Panc1 (cell line): Measurements from ENCODE around the gene ASB7. TPM values are rescaled to one million over a fixed set of nuclear protein-coding genes. Genes with fewer than 3 reads are reported as not detected.

Experiments used
- ATAC-seq: fragments of 200-7000 bp; cut with Tn5 transposase; 2 replicates; pipeline ENCODE4 v1.9.1; 2020; ENCODE audit warnings: mild to moderate bottlenecking, moderate library complexity
- BruUV-seq: library from RNA; stranded (reverse); fragments of 400-500 nt; replicated peaks from 2 replicates; lab custom pipeline; 2021; lab: Mats Ljungman, UMichigan
- CTCF ChIA-PET: fragments of 300-600 bp; sonication (Branson Sonifier 250); formaldehyde crosslinking; loops from one replicate; lab custom pipeline; 2022; ENCODE audit warnings: antibody characterized with exemption; lab: Charles Lee
- POLR2A ChIA-PET: fragments of 300-600 bp; sonication (Branson Sonifier 250); formaldehyde crosslinking; loops from one replicate; lab custom pipeline; 2022; ENCODE audit warnings: antibody characterized with exemption; lab: Charles Lee
- DNase-seq: peaks from one replicate; pipeline ENCODE4 v3.0.0-alpha.2; 2010; ENCODE audit warnings: low read depth, low spot score
- H3K27ac ChIP-seq: 2 replicates; pipeline ENCODE4 v1.5.1; 2011; ENCODE audit warnings: mild to moderate bottlenecking, low read length, inconsistent platforms
- H3K27me3 ChIP-seq: fragments of 200-500 bp; sonication (Bioruptor generic); 2 replicates; pipeline ENCODE4 v1.6.0; 2014; ENCODE audit warnings: low read length, inconsistent platforms; ENCODE audit not compliant: control insufficient read depth, insufficient read depth
- H3K36me3 ChIP-seq: fragments of 200-500 bp; sonication (Bioruptor generic); 2 replicates; pipeline ENCODE4 v1.5.1; 2014; ENCODE audit warnings: inconsistent platforms, mild to moderate bottlenecking, low read length, moderate library complexity; ENCODE audit not compliant: control insufficient read depth, insufficient read depth
- H3K4me1 ChIP-seq: 2 replicates; pipeline ENCODE4 v1.5.1; 2011; ENCODE audit warnings: inconsistent platforms, mild to moderate bottlenecking, low read length, moderate library complexity; ENCODE audit not compliant: control insufficient read depth, insufficient read depth
- H3K4me3 ChIP-seq, 2 experiments: 2 replicates each; pipeline ENCODE4 v1.5.1; 2011 to 2012; ENCODE audit warnings: low read depth in 2 of 2, low read length in 2 of 2, mild to moderate bottlenecking in 2 of 2, inconsistent platforms in 1 of 2, moderate library complexity in 1 of 2
- H3K9me3 ChIP-seq: fragments of 200-500 bp; sonication (Bioruptor generic); 2 replicates; pipeline ENCODE4 v1.5.1; 2014; ENCODE audit warnings: low read depth, mild to moderate bottlenecking, inconsistent platforms, low read length, moderate library complexity; ENCODE audit not compliant: control insufficient read depth, insufficient read depth
- POLR2AphosphoS5 ChIP-seq: IDR thresholded peaks from 2 replicates; pipeline ENCODE4 v1.6.1; 2012; ENCODE audit warnings: mild to moderate bottlenecking, low read depth, low read length, moderate library complexity
- REST ChIP-seq, 2 experiments: IDR thresholded peaks; 2 replicates each; pipeline ENCODE4 v1.6.1; 2011 to 2012; ENCODE audit warnings: low read depth in 2 of 2, control low read depth in 1 of 2, low read length in 1 of 2, mild to moderate bottlenecking in 1 of 2, moderate library complexity in 1 of 2; ENCODE audit not compliant: insufficient read depth in 1 of 2
- SIN3A ChIP-seq: IDR thresholded peaks from 2 replicates; pipeline ENCODE4 v1.6.1; 2012; ENCODE audit warnings: low read depth, mild to moderate bottlenecking, low read length, moderate library complexity, borderline replicate concordance; ENCODE audit not compliant: insufficient read depth
- TCF7L2 ChIP-seq: IDR thresholded peaks from 2 replicates; pipeline ENCODE4 v1.6.1; 2011; ENCODE audit warnings: mild to moderate bottlenecking, low read depth, low read length, inconsistent platforms
- in situ Hi-C: cut with HindIII; loops from 2 replicates; pipeline ENCODE4 v1.10.0; 2016; ENCODE audit warnings: low sequenced_read_pairs, low pct_unique_long_range_greater_than_20kb
- intact Hi-C: fragments of 100-400 bp; cut with micrococcal nuclease; formaldehyde crosslinking; loops from one replicate; pipeline ENCODE4 v1.10.0; 2022; ENCODE audit not compliant: unreplicated experiment
- total RNA-seq: library from RNA; stranded (reverse); gene quantifications from one replicate; pipeline ENCODE4 v1.2.1, GENCODE V29; 2021; ENCODE audit not compliant: unreplicated experiment
- TF ChIP-seq, protein P1 (sequence below): fragments of 450-650 bp; IDR thresholded peaks from 2 replicates; pipeline ENCODE4 v1.5.1; 2017; ENCODE audit warnings: mild to moderate bottlenecking

Gene ASB7
- total RNA-seq, 1 experiment from 2014 or later: 18.1 TPM

GRCh38 chr15:100688549-100689120, 86.2 kb downstream of the ASB7 start:
- DNase-seq: no peak
- Histone ChIP-seq H3K36me3 (no peaks in the 10 kb centered on the region), H3K27ac (no peak overlapping the region), H3K4me1 (no peaks in the 10 kb centered on the region), H3K4me3 (no peak overlapping the region), H3K27me3 (no peaks in the 10 kb centered on the region), H3K9me3 (no peaks in the 10 kb centered on the region)
- intact Hi-C loops: no loop called here
- in situ Hi-C loops: no loop called here
- no TSS peak for BruUV-seq
- ChIA-PET CTCF (no interaction called here), POLR2A (no interaction called here)
- TF ChIP-seq REST (IDR thresholded peaks at IDR 0.05; ENCODE audit: insufficient read depth in 1 of 2, low read depth in 2 of 2, low read length in 1 of 2): no peak
- TF ChIP-seq, protein P1, sequence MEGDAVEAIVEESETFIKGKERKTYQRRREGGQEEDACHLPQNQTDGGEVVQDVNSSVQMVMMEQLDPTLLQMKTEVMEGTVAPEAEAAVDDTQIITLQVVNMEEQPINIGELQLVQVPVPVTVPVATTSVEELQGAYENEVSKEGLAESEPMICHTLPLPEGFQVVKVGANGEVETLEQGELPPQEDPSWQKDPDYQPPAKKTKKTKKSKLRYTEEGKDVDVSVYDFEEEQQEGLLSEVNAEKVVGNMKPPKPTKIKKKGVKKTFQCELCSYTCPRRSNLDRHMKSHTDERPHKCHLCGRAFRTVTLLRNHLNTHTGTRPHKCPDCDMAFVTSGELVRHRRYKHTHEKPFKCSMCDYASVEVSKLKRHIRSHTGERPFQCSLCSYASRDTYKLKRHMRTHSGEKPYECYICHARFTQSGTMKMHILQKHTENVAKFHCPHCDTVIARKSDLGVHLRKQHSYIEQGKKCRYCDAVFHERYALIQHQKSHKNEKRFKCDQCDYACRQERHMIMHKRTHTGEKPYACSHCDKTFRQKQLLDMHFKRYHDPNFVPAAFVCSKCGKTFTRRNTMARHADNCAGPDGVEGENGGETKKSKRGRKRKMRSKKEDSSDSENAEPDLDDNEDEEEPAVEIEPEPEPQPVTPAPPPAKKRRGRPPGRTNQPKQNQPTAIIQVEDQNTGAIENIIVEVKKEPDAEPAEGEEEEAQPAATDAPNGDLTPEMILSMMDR: no peak
- TF ChIP-seq SIN3A: no peak
- TF ChIP-seq POLR2AphosphoS5: no peak
- no peak for TF ChIP-seq TCF7L2
- no peak for ATAC-seq

DNA sequence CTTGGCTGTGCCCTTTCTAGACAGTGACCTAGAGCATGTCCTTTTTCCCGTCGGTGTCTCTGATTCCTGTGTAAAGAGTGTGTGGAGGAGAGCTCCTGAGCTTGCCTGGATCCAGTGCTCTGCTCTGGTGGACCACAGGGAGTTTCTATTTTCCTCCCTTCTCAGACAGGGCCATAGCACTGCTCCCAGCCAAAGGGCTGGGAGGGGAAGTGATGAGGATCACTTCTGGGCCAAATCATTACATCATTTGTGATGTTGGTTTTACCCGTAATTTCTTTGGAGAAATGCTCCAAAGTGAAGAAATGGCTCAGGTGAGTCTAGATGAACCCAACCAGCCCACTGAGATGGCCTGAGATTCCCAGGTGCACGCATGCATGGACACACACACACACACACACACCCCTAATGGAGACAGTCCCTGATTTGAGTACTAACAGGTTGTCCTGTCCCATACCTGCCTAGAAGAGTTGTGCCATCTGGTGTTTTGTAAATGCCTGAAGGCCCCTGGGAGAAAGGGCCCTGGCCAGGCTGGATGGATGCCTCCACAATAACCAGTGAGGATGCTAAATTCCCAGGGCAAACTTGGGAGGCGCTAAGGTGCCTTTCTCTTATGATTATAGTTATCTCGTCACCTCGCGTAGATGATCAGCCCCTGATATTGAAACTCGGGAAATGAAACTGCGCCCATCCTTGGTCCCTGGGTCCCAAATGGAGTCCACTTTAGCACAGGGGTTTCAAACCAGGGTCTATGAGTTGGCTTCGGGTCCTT, 86.9 kb downstream of the ASB7 start:
- POLR2A ChIA-PET: no interaction called here
- DNase-seq: no peak
- H3K4me3 ChIP-seq: no peak overlapping the region
- H3K9me3 ChIP-seq: no peaks in the 10 kb centered on the region
- no peak overlapping the region for H3K27ac ChIP-seq
- BruUV-seq: no TSS peak
- ATAC-seq: no peak
- CTCF ChIA-PET: no interaction called here
- in situ Hi-C loops: no loop called here
- H3K27me3 ChIP-seq: no peaks in the 10 kb centered on the region
- TF ChIP-seq POLR2AphosphoS5 (no peak), TCF7L2 (no peak), REST (IDR thresholded peaks at IDR 0.05; ENCODE audit: insufficient read depth in 1 of 2, low read depth in 2 of 2, low read length in 1 of 2) (no peak), SIN3A (no peak)
- TF ChIP-seq, protein P1: no peak
- no peaks in the 10 kb centered on the region for H3K4me1 ChIP-seq
- H3K36me3 ChIP-seq: no peaks in the 10 kb centered on the region
- intact Hi-C loops: no loop called here
